Activated CD4-positive, alpha-beta T cell treated with anti-CD3 and anti-CD28 coated beads, Interleukin-2, amount 50 U/mL, for 24 hours (primary cell): Measurements from ENCODE around the gene IMPG2.
"Not testable (repeated sequence)": the region's sequence is repeated elsewhere in the genome, so short reads cannot be mapped to it uniquely, and the experiment has no call there.

Experiments
- DNase-seq, 2 donors: peaks; one replicate each; pipeline ENCODE4 v3.0.0-alpha.2; 2020; ENCODE audit warnings: low read depth in 1 of 2, low spot score in 1 of 2

Gene IMPG2

DNA sequence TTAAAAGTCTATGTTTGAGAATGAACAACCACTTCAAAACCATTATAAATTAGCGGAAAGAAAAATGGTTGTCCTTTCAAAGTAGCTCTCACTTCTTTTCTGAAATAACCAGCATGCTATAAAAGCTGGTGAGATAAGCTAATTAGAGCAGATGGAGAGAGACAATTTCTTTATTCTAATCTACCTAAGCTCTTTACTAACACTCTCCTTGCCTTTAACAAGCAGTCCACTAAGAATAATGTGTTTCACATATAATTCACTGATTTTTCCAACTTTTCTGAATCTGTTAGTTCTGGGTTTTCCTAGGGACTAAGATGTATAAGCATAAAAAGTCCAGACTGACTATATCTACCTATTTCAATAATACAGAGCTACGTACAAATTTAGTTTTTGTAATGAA, at the start of gene IMPG2:
Gene IMPG2, minus strand, starts transcription at position 101 of the 400 bp plus-strand sequence. CDS start 203 bp downstream, outside the sequence.
- no peak for DNase-seq

DNA sequence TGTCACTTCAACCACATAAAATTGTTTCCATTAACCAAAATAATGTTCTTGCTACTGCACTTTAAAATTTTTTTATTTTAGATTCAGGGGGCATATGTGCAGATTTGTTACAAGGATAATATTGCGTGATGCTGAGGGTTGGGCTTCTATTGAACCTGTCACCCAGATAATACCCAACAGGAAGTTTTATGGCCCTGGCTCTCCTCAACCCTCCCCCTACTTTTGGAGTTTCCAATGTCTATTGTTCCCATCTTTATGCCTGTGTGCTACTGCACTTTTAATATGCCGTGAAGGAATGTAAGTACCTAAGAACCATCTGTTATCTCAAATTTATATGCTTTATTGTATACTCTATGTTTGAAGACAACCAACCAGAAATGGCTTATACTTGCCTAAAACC, 42.0 kb upstream of the IMPG2 start:
- DNase-seq: no peak

DNA sequence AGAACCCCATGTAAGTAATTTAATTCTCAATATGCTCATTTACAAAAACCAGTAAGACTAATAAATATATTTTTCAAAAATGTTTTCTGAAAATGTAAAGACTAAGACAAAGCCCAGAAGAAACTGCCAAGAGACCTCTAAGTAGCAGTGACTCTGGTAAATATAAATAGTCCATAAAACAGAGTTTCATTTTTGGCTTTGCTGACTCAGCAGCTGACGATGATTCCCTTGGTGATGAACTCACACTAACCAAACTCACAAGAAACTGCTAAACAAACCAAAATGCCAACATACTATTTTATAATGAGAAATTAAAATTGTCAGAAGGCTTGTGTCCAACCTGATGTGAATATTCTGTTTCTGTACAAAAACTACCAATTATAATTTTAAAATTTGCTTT, 31.5 kb upstream of the IMPG2 start:
- DNase-seq: no peak

DNA sequence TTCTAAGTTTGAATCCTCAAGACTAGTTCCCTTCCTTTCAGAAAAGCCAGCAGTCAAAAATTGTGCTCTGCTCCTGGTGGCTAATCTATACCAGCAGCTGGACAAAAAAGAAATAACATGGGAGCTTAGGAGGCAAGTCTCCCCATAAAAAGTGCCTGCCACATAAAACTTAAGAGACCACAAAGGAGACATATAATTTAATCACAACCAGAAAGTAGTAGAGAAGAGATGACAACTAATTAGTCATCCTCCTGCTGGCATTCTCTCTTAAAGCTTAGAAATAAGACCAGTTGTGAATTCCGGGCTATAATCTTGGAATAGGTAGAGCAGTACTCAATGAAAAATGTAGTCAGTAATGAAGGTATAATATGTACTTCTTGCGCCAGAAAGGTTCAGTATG, 20.2 kb upstream of the IMPG2 start:
- DNase-seq: no peak

DNA sequence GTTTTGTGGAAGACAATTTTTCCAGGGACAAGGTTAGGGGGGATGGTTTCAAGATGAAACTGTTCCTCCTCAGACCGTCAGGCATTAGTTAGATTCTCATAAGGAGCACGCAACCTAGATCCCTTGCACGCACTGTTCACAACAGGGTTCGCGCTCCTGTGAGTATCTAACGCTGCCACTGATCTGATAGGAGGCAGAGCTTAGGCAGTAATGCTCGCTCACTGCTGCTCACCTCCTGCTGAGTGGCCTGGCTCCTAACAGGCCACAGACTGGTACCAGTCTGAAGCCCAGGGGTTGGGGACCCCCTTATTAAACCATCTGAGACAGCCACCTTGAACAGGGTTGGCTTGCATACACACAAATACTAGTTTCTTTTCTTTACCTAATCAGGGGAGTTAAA, 13.5 kb upstream of the IMPG2 start:
- DNase-seq: no peak

DNA sequence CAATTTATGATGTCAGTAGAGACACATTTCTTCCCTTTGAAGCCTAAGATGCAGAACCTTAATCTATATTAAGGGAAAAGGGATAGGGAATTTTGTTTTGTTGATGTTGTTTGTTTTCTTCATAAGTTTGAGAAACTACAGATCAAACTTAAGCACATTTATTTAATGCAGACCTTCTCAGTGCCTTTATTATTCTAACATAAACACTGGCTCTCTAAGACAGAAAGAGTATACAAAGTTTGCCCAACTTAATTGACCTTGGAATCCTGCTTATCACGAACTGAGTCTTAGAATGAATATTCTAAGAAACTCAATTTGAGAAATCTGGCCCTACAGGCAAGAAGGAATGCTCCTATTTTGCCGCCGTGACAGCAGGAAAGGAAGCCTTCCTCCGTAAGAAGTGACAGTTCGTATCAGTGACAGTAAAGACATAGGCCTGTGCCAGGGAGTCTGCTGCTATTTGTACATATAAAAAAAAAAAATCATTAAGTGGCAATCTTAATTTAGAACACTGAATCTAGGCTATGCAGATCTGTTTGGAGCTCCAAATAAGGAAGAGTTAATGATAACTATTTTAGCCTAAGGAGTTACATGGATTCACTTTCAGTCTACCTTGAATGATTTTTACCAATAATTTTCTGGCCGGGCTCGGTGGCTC, 8.8 kb upstream of the IMPG2 start:
- DNase-seq: no peak

DNA sequence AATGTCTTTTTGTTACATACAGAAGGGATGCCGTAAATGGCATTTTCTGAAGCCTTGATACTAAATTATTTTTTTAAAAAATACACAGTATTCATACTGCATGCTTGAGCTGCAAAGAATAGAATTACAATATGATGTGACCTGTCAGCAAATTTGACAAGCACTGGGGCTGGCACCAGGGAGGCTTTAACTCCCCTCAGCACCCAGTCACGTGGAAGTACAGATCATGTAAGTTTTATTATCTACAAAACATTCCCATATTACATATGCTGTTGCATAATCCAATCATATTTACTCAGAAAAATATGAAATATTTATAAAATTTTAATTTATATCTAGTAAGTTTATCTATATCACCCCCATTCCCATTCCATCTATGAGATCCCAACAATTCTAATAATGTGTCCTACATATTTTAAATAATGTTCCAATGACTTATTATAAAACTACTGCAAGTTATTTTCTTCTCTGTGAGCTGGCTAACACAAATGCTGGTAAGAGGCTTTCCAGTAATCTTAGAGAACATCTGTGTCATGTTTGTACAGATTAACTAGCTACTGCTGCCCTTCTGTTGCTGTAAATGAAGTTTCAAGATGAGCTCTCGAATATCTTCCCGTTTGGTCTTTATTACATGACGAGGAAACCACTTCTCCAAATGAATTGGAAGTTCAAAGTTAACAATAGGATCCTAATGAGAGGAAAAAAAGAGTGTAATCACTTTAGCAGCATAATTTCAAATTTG, 5.2 kb upstream of the IMPG2 start:
- DNase-seq: no peak

DNA sequence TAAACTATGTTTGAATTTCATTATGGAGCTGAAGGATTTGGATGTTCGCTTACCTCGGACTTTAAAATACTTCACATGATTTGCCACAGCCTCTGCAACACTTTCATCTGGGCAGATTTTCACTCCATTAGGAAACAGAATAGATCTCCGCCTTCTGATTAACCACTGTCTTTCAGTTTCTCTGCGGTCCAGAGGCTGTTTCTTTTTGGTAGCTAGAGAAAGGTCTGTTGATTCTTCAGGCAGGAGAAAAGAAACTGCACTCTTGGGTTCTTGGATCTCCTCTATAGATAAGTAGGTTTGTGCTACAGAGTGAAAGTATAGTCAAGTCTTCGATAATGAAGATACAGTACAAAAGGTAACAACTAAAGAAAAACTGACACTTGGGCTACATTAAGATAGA, 844 bp downstream of the IMPG2 start:
- DNase-seq: no peak

DNA sequence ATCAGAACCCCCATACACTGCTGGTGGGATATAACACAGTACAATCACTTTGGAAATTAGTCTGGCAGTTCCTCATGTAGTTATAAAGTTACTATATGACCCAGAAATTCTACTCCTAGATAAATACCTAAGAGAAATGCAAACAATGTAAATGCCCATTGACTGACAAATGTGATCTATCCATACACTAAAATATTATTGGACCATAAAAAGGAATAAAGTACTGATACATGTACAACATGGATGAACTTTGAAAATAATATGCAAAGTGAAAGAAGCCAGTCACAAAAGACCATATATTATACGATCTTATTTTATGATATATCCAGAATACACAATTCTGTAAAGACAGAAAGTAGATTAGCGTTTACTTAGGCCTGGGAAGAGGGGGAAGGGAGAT, 7.8 kb downstream of the IMPG2 start:
- no peak for DNase-seq

DNA sequence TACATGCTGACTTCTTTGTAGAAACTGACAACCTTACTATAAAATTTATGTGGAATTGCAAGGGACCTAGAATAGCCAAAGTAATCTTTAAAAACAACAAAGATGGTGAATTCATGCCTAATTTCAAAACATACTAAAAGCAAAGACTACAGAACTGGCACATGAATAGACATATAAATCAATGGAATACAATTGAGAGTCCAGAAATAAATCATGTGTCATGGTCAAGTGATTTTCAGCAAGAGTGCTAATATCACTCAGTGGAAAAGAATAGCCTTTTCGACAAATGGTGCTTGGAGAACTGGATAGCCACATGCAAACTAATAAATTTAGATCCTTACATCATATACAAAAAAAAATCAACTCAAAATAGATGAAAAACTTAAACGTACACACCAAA, 8.7 kb downstream of the IMPG2 start:
- no peak for DNase-seq

DNA sequence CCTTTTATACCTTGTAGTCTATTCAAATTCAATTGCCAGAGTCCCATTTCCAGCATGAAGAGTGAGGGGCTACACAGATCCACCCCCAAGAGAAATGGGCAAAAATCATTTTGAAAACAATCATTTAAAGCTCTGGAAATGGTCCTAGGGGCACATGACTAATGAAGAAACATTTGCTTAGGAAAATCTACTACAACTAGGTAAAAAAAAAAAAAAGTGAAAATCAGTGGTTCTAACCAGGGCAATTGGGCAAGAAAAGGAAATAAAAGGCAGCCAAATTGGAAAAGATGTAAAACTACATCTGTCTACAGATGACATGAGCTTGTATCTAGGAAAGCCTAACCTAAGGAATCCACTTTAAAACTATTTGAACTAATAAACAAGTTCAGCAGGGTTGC, 9.4 kb downstream of the IMPG2 start:
- no peak for DNase-seq

DNA sequence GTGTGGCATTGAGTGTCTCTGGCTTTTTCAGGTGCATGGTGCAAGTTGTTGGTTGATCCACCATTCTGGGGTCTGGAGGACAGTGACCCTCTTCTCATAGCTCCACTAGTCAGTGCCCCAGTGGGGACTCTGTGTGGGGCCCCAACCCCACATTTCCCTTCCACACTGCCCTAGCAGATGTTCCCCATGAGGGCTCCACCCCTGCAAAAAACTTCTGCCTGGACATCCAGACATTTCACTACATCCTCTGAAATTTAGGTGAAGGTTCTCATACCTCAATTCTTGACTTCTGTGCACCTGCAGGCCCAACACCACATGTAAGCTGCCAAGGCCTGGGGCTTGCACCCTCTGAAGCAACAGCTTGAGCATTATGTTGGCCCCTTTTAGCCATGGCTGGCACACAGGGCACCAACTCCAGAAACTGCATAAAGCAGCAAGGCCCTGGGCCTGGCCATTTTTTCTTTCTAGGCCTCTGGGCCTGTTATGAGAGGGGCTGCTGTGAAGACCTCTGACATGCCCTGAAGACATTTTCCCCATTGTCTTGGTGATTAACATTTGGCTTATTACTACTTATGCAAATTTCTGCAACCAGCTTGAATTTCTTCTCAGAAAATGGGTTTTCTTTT, 12.1 kb downstream of the IMPG2 start:
- DNase-seq: not testable (repeated sequence)

DNA sequence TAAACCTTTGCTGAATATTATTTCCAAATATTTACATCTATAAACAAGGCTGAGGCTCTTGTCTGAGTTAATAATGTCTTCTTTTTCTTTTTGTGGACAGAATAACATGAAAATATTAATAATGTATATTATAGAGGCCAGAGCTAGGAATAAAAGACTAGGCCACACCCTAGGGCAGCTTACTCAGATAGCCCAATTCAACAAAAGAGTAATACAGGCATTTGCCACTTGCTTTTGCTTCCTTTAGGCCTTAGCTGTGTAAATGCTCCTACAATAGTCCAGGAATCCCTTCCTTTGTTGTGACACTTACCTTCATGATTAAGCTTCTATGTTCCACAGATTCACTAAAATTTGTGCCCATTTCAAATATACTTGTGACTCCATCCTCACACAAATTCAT, 16.5 kb downstream of the IMPG2 start:
- DNase-seq: no peak

DNA sequence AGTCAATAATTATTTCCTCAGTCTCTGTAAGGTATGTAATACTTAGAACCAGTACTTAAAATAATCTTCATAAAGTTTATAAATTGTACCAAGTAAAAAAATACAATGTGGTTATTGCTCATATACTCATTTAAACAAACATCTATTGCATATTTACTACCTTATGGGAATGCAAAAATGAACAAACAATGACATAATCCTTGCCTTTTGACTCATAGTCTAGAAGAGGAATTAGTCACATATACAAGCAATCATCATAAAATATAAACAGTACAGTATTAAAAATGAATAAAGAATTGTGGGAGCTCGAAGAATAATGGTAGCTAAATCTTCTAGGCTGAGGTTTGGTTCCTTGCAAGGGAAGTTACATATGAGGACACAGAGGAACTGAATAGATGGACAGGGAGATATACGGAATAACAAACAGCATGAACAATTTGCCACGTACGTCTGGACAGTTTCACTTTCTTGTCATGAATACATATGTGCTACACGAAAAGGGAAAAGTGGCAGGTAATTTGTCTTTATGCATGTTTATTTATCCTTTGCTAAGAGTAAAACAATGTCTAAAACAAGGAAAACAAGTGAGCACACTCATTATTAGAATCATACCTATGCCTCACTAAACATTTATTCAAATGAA, 17.2 kb downstream of the IMPG2 start:
- DNase-seq: no peak

DNA sequence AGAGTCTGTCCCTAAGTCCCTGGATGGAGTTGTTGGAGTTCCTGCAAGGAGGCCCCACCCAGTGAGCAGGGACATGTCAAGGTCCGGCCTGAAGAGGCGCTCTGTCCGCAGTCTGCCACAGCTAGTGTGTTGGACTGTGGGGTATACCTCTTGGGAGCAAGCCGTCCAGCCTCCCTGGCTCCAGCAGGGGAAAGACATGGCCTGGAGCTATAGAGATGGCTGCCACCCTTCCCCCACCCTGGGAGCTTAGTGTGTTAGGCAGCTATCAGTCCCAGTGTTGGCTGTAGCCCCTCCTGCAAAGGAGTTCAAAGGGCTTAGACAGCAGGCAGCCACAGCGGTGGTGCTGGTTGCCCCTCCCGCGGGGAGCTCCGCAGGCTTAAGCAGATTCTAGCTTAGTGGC, 20.3 kb downstream of the IMPG2 start:
- DNase-seq: no peak

DNA sequence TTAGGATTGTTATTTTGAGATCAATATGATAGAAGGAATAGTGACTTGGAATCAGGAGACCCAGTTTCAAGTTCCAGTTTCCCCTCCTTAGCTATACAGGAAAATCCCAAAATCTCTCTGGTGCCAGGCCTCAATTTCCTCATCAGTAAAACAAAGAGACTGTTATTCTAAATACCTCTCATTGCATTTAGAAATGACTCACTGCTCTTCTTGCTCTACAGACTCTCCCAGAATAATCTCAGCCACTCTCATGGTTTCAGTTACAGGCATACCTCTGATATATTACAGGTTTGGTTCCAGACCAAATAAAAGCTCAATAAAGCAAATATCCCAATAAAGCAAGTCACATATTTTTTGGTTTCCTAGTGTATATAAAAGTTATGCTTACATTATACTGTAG, 28.3 kb downstream of the IMPG2 start:
- DNase-seq: no peak

DNA sequence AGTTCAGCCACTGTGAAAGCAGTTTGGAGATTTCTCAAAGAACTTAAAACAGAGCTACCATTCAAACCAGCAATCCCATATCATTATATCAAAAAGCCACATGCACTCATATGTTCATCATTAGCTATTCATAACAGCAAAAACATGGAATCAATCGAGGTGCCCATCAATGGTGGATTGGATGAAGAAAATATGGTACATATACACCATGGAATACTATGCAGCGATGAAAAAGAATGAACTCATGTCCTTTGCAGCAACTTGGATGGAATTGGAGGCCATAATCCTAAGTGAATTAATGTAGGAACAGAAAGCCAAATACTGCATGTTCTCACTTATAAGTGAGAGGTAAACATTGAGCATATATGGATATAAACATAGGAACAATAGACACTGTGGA, 32.1 kb downstream of the IMPG2 start:
- DNase-seq: no peak

DNA sequence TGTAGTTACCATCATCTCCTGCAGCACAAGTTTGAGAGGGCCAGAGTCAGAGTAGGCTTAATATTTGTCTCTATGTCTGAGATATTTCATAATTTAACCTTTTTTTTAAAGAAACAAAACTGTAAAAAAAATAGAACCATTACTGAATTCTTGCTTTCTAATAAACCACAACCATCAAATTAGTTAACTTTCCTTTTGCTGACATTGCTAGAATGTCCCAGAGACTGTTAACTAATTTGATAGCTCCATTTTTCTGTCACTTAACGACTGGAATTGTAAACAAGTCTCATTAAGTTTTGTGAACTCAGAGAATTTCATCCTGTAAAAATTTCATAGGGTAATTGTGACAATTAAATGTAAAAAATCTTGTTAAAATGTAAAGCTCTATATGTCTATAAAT, 35.6 kb downstream of the IMPG2 start:
- no peak for DNase-seq

DNA sequence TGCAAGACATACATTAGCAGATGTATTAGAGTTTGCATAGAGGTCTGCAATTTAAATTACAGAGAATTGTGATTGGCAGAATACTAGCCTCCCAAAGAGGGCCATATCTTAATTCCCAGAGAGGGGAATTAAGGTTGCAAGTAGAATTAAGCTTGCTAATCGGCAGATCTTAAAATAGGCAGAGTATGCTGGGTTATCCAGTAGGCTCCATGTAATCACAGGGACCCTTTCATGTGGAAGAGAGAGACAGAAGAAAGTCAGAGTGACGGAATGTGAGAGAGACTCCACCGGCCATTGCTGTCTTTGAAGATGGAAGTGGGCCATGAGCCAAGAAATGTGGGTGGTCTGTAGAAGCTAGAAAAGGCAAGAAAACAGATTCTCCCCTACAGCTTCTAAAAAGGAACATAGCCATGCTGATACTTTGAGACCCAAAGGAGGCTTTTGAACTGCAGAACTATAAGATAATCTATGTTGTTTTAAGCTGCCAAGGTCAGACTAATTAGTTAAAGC, 38.8 kb downstream of the IMPG2 start:
- no peak for DNase-seq

DNA sequence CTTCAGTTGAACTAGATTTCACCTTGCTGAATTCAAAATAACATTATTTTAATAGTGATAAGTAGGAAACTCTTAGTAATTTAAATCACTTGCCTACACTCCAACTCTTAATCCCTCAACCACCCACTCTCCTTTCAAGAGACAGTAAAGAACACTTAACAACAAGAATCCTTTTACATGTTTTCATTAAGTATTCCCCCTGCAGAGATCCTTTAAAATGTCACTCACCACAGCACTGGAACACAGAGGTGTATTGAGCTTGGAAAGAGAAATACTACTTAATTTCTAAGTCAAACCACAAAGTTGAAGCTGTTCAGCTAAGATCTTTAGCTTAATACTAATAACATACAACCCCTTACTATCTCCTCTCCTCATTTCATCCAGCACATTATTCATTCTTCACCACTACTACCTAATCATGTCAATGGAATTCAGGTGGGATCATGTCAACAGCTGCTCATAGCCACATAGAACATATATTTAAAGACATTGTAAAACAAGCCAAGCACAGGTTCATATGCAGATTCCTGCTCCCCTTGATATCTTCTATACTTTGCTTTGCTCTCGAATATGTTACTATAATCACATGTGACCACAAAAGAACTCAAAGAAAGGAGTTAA, 40.5 kb downstream of the IMPG2 start:
- no peak for DNase-seq

DNA sequence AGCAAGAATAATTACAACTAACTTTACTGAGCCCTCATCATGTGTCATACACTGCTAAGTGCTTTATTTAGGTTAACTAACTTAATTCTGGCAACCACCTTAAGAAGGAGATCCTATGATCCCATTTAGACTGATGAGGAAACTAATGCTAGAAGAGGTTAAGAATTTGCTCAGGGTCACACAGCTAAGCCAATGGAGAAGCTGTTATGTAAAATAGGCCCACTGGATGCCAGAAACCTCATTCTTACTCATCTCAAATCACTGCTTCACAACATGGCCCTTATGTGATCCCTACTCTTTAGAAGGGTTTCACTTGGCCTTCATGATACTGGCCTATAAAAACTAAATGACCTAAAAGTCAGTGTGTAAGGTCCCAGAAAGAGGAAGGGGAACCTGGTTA, 41.2 kb downstream of the IMPG2 start:
- DNase-seq: no peak
